HEK293 (cell line): Measurements from ENCODE around the gene ARFGAP1.

Experiments used
- CTCF ChIA-PET: fragments of 350-600 bp; formaldehyde crosslinking; extraction: SDS; loops from one replicate; lab custom pipeline; 2021; ENCODE audit warnings: antibody characterized with exemption; lab: Yijun Ruan, JAX
- POLR2A ChIA-PET: fragments of 300-600 bp; formaldehyde crosslinking; extraction: SDS; loops from one replicate; lab custom pipeline; 2020; ENCODE audit warnings: antibody characterized with exemption, inconsistent platforms; lab: Yijun Ruan, JAX
- H3K27ac ChIP-seq: fragments of 200-500 bp; sonication (Bioruptor generic); 2 replicates; pipeline ENCODE4 v1.5.1; 2014; ENCODE audit warnings: low read depth, low read length, control low read depth, inconsistent platforms; ENCODE audit errors: extremely low read depth
- H3K36me3 ChIP-seq, 2 experiments: fragments of 200-500 bp in 1 of 2; sonication (Bioruptor generic) in 1 of 2; 1 replicate in 1 of 2; 2 replicates in 1 of 2; pipeline ENCODE4 v1.5.1; 2014 to 2017; ENCODE audit warnings: inconsistent platforms in 2 of 2, low read length in 2 of 2; ENCODE audit not compliant: control insufficient read depth in 2 of 2, insufficient read depth in 1 of 2
- H3K4me1 ChIP-seq: fragments of 200-500 bp; sonication (Bioruptor generic); 2 replicates; pipeline ENCODE4 v1.5.1; 2014; ENCODE audit warnings: mild to moderate bottlenecking, low read length, inconsistent platforms; ENCODE audit not compliant: control insufficient read depth, insufficient read depth
- H3K4me3 ChIP-seq: 2 replicates; pipeline ENCODE4 v1.5.1; 2011; ENCODE audit warnings: low read depth, mild to moderate bottlenecking, control low read depth, low read length, moderate library complexity
- H3K9me3 ChIP-seq: fragments of 200-500 bp; sonication (Bioruptor generic); 2 replicates; pipeline ENCODE4 v1.5.1; 2014; ENCODE audit warnings: low read depth, low read length, inconsistent platforms; ENCODE audit not compliant: control insufficient read depth, insufficient read depth
- EGR2 ChIP-seq: fragments of 450-650 bp; formaldehyde crosslinking; IDR thresholded peaks from 2 replicates; pipeline ENCODE4 v1.5.1; 2016; ENCODE audit warnings: low read depth, missing biosample characterization, missing genetic modification characterization
- GLI4 ChIP-seq: fragments of 450-650 bp; formaldehyde crosslinking; IDR thresholded peaks from 2 replicates; pipeline ENCODE4 v1.5.1; 2016; ENCODE audit warnings: missing biosample characterization, missing genetic modification characterization
- GLIS1 ChIP-seq: fragments of 450-650 bp; formaldehyde crosslinking; IDR thresholded peaks from 2 replicates; pipeline ENCODE4 v1.5.1; 2016; ENCODE audit warnings: missing biosample characterization, missing genetic modification characterization
- OSR2 ChIP-seq: fragments of 450-650 bp; formaldehyde crosslinking; IDR thresholded peaks from 2 replicates; pipeline ENCODE4 v1.5.1; 2016; ENCODE audit warnings: missing biosample characterization, missing genetic modification characterization
- SCRT2 ChIP-seq: fragments of 450-650 bp; formaldehyde crosslinking; IDR thresholded peaks from 2 replicates; pipeline ENCODE4 v1.5.1; 2016; ENCODE audit warnings: missing biosample characterization, missing genetic modification characterization
- ZFP3 ChIP-seq: fragments of 450-650 bp; formaldehyde crosslinking; IDR thresholded peaks from 2 replicates; pipeline ENCODE4 v1.5.1; 2016; ENCODE audit warnings: low read depth, missing biosample characterization, missing genetic modification characterization
- ZIC2 ChIP-seq: fragments of 450-650 bp; formaldehyde crosslinking; IDR thresholded peaks from 2 replicates; pipeline ENCODE4 v1.5.1; 2016; ENCODE audit warnings: missing biosample characterization, missing genetic modification characterization
- ZNF16 ChIP-seq: fragments of 450-650 bp; formaldehyde crosslinking; IDR thresholded peaks from 2 replicates; pipeline ENCODE4 v1.5.1; 2016; ENCODE audit warnings: low read depth, missing biosample characterization, missing genetic modification characterization
- ZNF174 ChIP-seq: fragments of 450-650 bp; formaldehyde crosslinking; IDR thresholded peaks from 2 replicates; pipeline ENCODE4 v1.5.0; 2017; ENCODE audit warnings: missing biosample characterization, mild to moderate bottlenecking, missing genetic modification characterization
- ZNF335 ChIP-seq: fragments of 450-650 bp; formaldehyde crosslinking; conservative IDR thresholded peaks from 2 replicates; pipeline ENCODE4 v1.5.1; 2016; ENCODE audit warnings: missing biosample characterization, missing genetic modification characterization
- ZNF530 ChIP-seq: fragments of 450-650 bp; formaldehyde crosslinking; IDR thresholded peaks from 2 replicates; pipeline ENCODE4 v1.5.1; 2016; ENCODE audit warnings: low read depth, missing biosample characterization, missing genetic modification characterization
- ZNF555 ChIP-seq: fragments of 450-650 bp; formaldehyde crosslinking; conservative IDR thresholded peaks from 2 replicates; pipeline ENCODE4 v1.5.1; 2017; ENCODE audit warnings: missing biosample characterization, mild to moderate bottlenecking, missing genetic modification characterization, inconsistent platforms
- TF ChIP-seq, protein P1 (sequence below): fragments of 450-650 bp; formaldehyde crosslinking; IDR thresholded peaks from 2 replicates; pipeline ENCODE4 v1.5.1; 2016; ENCODE audit warnings: missing biosample characterization, missing genetic modification characterization
- TF ChIP-seq, protein P2 (sequence below): fragments of 450-650 bp; formaldehyde crosslinking; IDR thresholded peaks from 2 replicates; pipeline ENCODE4 v1.5.1; 2016; ENCODE audit warnings: missing biosample characterization, missing genetic modification characterization
- TF ChIP-seq, protein P3 (sequence below): fragments of 450-650 bp; formaldehyde crosslinking; IDR thresholded peaks from 2 replicates; pipeline ENCODE4 v1.5.1; 2016; ENCODE audit warnings: missing biosample characterization, missing genetic modification characterization
- TF ChIP-seq, protein P4 (sequence below): fragments of 450-650 bp; formaldehyde crosslinking; IDR thresholded peaks from 2 replicates; pipeline ENCODE4 v1.5.1; 2016; ENCODE audit warnings: missing biosample characterization, missing genetic modification characterization
- TF ChIP-seq, protein P5 (sequence below): fragments of 450-650 bp; formaldehyde crosslinking; optimal IDR thresholded peaks from 2 replicates; pipeline ENCODE3; 2016; ENCODE audit warnings: missing biosample characterization, mild to moderate bottlenecking, missing genetic modification characterization
- TF ChIP-seq, protein P6 (sequence below): fragments of 450-650 bp; formaldehyde crosslinking; IDR thresholded peaks from 2 replicates; pipeline ENCODE4 v1.5.1; 2016; ENCODE audit warnings: missing biosample characterization, missing genetic modification characterization

The ARFGAP1 gene

DNA sequence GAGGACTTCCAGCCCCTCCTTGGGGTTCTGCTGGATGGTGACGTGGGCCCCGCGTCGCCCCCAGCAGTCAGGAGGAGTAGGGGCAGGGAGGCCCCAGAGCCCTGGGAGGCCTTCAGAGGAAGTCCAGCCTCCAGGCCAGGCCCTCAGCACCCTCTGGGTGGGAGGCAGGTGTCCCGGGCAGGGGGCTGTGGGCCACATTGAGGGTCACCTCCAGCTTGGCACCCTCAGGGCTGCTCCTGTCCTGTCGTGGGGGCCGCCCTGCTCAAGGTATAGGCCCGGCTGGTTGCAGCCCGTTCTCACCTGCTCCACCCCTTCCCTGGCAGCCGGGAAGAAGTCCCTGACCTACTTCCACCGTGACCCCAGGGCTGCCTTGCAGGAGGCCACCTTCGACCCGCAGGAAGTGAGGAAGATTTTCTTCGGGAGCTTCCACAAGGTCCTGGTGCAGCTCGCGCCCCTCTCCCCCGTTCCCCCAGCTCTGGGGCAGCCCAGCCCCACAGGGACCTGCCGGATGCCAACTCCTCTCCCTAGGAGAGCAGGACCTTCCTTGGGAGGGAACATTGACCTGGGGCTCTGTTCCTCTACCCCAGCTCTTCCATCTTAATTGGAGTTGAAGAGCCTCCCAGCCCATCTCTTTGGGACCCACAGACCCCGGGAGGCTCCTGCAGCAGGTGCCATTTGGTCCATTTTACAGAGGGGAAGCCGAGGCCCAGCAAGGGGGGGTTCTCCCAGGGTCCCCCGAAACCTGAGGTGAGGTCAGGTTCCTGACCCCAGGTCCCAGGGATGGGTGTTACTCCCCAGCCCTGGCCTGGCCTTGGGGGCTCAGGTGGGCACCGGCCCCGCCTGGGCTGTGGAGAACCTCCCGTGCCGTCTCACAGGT, 46.8 kb downstream of the ARFGAP1 start (continued):
- TF ChIP-seq, protein P1, sequence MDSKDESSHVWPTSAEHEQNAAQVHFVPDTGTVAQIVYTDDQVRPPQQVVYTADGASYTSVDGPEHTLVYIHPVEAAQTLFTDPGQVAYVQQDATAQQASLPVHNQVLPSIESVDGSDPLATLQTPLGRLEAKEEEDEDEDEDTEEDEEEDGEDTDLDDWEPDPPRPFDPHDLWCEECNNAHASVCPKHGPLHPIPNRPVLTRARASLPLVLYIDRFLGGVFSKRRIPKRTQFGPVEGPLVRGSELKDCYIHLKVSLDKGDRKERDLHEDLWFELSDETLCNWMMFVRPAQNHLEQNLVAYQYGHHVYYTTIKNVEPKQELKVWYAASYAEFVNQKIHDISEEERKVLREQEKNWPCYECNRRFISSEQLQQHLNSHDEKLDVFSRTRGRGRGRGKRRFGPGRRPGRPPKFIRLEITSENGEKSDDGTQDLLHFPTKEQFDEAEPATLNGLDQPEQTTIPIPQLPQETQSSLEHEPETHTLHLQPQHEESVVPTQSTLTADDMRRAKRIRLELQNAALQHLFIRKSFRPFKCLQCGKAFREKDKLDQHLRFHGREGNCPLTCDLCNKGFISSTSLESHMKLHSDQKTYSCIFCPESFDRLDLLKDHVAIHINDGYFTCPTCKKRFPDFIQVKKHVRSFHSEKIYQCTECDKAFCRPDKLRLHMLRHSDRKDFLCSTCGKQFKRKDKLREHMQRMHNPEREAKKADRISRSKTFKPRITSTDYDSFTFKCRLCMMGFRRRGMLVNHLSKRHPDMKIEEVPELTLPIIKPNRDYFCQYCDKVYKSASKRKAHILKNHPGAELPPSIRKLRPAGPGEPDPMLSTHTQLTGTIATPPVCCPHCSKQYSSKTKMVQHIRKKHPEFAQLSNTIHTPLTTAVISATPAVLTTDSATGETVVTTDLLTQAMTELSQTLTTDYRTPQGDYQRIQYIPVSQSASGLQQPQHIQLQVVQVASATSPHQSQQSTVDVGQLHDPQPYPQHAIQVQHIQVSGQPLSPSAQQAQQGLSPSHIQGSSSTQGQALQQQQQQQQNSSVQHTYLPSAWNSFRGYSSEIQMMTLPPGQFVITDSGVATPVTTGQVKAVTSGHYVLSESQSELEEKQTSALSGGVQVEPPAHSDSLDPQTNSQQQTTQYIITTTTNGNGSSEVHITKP (tag by site-specific recombination): 0 out of 2 replicates have a peak, but pooled peaks have one; percentile 14
- no peak for TF ChIP-seq ZIC2 (tag by site-specific recombination)
- no peak for TF ChIP-seq ZNF16 (tag by site-specific recombination)
- peak; percentile 83 for TF ChIP-seq GLIS1 (tag by site-specific recombination)
- TF ChIP-seq SCRT2 (tag by site-specific recombination): no peak

DNA sequence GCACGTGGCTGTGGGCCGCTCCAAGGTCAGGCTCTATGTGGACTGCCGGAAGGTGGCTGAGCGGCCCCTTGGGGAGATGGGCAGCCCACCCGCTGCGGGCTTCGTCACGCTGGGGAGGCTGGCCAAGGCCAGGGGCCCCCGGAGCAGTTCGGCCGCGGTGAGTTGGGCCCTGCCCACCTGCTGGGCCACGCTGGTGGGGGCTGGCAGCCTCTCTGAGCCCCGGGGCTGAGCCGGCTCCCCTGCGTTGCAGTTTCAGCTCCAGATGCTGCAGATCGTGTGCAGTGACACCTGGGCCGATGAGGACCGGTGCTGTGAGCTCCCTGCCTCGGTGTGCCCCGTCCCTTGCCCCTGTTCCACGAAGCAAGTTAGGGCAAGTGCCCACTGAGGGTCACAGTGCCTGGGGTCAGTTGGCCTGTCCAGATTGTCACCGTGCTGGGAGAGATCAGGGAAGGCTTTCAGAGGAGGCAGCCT, 47.5 kb downstream of the ARFGAP1 start:
- no peak for TF ChIP-seq ZNF335 (tag by site-specific recombination)
- TF ChIP-seq ZNF174 (tag by site-specific recombination): no peak
- TF ChIP-seq ZFP3 (tag by site-specific recombination): no peak
- TF ChIP-seq EGR2 (tag by site-specific recombination): no peak
- ChIA-PET POLR2A (no interaction called here), CTCF (interaction anchor here (0.7 kb wide), 1 partner anchor 85 kb away, joined by 3 read pairs; no protein-coding TSS in a partner anchor)
- Histone ChIP-seq H3K4me3 (no peak overlapping the region), H3K27ac (no peak overlapping the region), H3K9me3 (no peaks in the 10 kb centered on the region), H3K4me1 (no peaks in the 10 kb centered on the region), H3K36me3 (no peaks in the 10 kb centered on the region)

DNA sequence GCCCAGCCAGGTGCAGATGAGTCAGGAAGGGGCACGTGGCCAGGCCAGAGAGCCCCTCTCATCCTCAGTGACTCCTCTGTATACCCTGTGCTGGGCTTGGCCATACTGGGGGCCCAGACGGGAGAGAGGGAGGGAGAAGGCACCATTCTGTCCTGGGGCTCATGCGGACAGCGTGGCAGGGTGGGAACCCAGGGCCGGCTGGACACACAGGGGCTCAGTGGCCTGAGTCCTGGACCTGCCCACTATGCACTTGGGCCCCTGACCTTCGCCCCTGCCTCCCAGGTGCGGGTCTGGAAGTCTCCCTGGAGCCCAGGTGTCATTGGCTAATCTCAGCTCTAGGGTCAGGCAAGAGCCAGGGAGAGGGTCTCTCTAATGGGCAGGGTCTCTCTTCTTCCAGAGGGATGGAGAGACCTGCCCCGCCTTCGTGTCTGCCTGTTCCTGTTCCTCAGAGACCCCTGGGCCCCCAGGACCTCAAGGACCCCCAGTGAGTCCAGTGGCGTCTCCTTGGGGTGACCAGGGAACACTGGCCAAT, 48.1 kb downstream of the ARFGAP1 start:
- no peak overlapping the region for H3K4me3 ChIP-seq
- CTCF ChIA-PET: interaction anchor here (0.6 to 4.3 kb wide), 2 partner anchors 11 to 25 kb away, joined by 4 to 16 read pairs; no protein-coding TSS in a partner anchor
- POLR2A ChIA-PET: no interaction called here
- no peak overlapping the region for H3K27ac ChIP-seq
- no peaks in the 10 kb centered on the region for H3K36me3 ChIP-seq
- no peaks in the 10 kb centered on the region for H3K4me1 ChIP-seq
- no peaks in the 10 kb centered on the region for H3K9me3 ChIP-seq
- TF ChIP-seq SCRT2 (tag by site-specific recombination) (no peak), GLI4 (tag by site-specific recombination) (no peak), ZNF555 (tag by site-specific recombination) (no peak), ZNF530 (tag by site-specific recombination) (no peak), OSR2 (tag by site-specific recombination) (no peak)
- TF ChIP-seq, protein P2, sequence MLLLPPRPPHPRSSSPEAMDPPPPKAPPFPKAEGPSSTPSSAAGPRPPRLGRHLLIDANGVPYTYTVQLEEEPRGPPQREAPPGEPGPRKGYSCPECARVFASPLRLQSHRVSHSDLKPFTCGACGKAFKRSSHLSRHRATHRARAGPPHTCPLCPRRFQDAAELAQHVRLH (tag by site-specific recombination): no peak
- TF ChIP-seq, protein P3, sequence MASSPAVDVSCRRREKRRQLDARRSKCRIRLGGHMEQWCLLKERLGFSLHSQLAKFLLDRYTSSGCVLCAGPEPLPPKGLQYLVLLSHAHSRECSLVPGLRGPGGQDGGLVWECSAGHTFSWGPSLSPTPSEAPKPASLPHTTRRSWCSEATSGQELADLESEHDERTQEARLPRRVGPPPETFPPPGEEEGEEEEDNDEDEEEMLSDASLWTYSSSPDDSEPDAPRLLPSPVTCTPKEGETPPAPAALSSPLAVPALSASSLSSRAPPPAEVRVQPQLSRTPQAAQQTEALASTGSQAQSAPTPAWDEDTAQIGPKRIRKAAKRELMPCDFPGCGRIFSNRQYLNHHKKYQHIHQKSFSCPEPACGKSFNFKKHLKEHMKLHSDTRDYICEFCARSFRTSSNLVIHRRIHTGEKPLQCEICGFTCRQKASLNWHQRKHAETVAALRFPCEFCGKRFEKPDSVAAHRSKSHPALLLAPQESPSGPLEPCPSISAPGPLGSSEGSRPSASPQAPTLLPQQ (tag by site-specific recombination): no peak
- TF ChIP-seq, protein P4, sequence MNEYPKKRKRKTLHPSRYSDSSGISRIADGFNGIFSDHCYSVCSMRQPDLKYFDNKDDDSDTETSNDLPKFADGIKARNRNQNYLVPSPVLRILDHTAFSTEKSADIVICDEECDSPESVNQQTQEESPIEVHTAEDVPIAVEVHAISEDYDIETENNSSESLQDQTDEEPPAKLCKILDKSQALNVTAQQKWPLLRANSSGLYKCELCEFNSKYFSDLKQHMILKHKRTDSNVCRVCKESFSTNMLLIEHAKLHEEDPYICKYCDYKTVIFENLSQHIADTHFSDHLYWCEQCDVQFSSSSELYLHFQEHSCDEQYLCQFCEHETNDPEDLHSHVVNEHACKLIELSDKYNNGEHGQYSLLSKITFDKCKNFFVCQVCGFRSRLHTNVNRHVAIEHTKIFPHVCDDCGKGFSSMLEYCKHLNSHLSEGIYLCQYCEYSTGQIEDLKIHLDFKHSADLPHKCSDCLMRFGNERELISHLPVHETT (tag by site-specific recombination): no peak
- TF ChIP-seq, protein P5, sequence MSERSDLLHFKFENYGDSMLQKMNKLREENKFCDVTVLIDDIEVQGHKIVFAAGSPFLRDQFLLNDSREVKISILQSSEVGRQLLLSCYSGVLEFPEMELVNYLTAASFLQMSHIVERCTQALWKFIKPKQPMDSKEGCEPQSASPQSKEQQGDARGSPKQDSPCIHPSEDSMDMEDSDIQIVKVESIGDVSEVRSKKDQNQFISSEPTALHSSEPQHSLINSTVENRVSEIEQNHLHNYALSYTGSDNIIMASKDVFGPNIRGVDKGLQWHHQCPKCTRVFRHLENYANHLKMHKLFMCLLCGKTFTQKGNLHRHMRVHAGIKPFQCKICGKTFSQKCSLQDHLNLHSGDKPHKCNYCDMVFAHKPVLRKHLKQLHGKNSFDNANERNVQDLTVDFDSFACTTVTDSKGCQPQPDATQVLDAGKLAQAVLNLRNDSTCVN (tag by site-specific recombination): no peak
- TF ChIP-seq, protein P6, sequence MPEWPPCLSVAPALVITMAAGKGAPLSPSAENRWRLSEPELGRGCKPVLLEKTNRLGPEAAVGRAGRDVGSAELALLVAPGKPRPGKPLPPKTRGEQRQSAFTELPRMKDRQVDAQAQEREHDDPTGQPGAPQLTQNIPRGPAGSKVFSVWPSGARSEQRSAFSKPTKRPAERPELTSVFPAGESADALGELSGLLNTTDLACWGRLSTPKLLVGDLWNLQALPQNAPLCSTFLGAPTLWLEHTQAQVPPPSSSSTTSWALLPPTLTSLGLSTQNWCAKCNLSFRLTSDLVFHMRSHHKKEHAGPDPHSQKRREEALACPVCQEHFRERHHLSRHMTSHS (tag by site-specific recombination): no peak
